Mucosa of gallbladder (tissue), 1 donor: ENCODE results near the gene RYR2. TPM values are rescaled to one million over a fixed set of nuclear protein-coding genes. Genes with fewer than 3 reads are reported as not detected.
"Not testable (repeated sequence)": the region's sequence is repeated elsewhere in the genome, so short reads cannot be mapped to it uniquely, and the experiment has no call there.

Experiments used
- DNase-seq: peaks from one replicate; pipeline ENCODE4 v3.0.0-alpha.2; 2020; ENCODE audit warnings: low spot score
- total RNA-seq: library from RNA; stranded (reverse); gene quantifications from one replicate; pipeline ENCODE4 v1.2.1, GENCODE V29; 2021
- donor health status: DM: no; HTN: no; CAD: no.

Gene RYR2
- total RNA-seq, 1 donor from 2014 or later, result 7.5 TPM

- DNase-seq, result no peak
Observed at GRCh38 chr1:237565236-237565635, 523.3 kb downstream of the RYR2 start.

DNA sequence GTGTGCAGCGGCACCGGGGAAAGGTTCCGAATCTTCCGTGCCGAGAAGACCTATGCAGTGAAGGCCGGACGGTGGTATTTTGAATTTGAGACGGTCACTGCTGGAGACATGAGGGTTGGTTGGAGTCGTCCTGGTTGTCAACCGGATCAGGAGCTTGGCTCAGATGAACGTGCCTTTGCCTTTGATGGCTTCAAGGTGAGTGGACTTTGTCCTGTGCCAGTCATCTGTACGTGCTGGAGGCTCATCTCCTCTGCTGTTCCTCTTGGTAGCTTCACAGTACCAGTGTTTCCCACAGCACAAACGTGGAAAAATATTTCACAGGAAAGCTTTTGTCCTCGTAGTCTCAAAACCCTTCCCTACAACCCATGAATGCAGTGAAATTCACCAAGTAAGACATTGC, 524.6 kb downstream of the RYR2 start:
- DNase-seq, result no peak

- DNase-seq, result no peak
Observed at GRCh38 chr1:237568955-237569354, 527.0 kb downstream of the RYR2 start.

GRCh38 chr1:237570530-237570929, 528.5 kb downstream of the RYR2 start:
- DNase-seq, result no peak

GRCh38 chr1:237574536-237574935, 532.6 kb downstream of the RYR2 start:
- DNase-seq, result no peak

DNA sequence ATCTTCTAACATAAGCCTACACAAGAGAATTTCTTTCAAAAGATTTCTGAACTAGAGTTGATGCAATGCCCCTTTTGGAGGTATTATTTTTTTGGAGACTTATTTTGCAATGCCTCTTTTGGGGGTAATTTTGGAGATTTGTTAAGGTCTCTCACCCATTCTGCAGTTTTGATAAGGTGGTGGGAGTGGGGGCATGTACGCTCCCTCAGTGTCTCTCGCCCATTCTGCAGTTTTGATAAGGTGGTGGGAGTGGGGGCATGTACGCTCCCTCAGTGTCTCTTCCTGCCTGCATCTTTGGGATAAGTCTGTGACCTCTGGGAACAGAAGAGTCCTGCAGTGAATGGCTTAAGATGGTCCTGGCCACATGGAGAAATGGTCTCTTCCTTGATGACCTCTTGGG, 536.6 kb downstream of the RYR2 start:
- no peak for DNase-seq

- no peak for DNase-seq
Observed at GRCh38 chr1:237580726-237581125, 538.7 kb downstream of the RYR2 start.

GRCh38 chr1:237583270-237583669, 541.3 kb downstream of the RYR2 start:
- DNase-seq, result no peak

GRCh38 chr1:237583756-237584155, 541.8 kb downstream of the RYR2 start:
- DNase-seq, result no peak

GRCh38 chr1:237590386-237590785, 548.4 kb downstream of the RYR2 start:
- DNase-seq, result no peak

GRCh38 chr1:237591353-237591752, 549.4 kb downstream of the RYR2 start:
- DNase-seq, result no peak

GRCh38 chr1:237603036-237603568, 561.1 kb downstream of the RYR2 start:
- not testable (repeated sequence) for DNase-seq

- DNase-seq, result no peak
Observed at GRCh38 chr1:237608433-237608832, 566.4 kb downstream of the RYR2 start.

DNA sequence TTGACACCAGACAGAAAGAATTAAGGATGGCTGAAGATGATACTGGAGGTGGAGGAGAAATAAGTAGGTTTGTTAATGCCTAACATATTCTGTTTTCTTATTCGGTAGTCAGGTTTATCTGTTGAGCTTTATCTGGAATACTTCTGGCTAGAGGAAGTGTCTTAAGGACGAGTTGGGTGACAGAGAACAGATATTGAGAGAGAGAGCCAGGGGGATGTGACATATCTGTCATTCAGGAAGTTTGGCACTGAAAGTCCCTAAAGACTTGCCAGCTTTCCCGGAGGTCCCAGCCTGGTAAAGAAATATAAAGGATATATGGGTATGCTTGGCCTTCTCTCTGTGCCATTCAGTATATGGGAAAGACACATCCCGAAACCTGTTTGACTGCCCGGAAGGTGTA, 568.2 kb downstream of the RYR2 start:
- DNase-seq, result no peak

GRCh38 chr1:237613984-237614383, 572.0 kb downstream of the RYR2 start:
- DNase-seq, result no peak

DNA sequence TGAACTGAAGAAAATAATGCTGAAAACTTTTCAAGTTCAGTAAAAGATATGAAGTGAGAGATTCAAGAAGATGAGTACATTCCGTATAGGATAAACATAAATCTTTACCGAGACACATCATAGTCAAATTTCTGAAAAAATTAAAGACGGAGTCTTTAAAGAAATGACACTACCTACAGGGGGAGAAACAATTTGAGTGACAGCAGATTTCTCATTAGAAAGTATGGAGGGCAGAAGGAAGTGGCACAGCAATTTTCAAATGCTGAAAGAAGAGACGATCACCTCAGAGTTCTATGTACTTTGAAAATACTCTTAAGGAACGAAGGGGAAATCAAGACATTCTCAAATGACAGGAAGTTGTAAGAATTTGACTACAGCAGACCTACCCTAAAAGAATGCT, 577.6 kb downstream of the RYR2 start:
- DNase-seq, result no peak

- DNase-seq, result no peak
Observed at GRCh38 chr1:237634922-237635321, 592.9 kb downstream of the RYR2 start.

DNA sequence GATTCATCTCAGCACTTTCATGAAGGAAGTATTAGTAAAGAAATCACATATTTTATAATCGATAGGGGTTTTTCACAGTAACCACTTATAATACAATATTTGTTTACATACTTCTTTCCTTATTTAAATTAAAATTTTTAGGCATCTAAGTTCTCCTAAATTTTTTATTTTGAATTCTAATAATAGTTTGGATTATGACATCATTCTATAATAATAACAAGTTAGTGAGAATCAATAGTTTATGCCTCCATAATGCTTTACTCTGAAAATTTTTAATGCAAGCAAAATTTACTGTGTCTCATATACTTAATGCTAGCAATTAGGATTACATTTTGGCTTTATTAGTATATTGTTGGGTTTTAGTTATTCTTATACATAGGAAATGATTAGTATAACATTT, 596.6 kb downstream of the RYR2 start:
- DNase-seq, result no peak

DNA sequence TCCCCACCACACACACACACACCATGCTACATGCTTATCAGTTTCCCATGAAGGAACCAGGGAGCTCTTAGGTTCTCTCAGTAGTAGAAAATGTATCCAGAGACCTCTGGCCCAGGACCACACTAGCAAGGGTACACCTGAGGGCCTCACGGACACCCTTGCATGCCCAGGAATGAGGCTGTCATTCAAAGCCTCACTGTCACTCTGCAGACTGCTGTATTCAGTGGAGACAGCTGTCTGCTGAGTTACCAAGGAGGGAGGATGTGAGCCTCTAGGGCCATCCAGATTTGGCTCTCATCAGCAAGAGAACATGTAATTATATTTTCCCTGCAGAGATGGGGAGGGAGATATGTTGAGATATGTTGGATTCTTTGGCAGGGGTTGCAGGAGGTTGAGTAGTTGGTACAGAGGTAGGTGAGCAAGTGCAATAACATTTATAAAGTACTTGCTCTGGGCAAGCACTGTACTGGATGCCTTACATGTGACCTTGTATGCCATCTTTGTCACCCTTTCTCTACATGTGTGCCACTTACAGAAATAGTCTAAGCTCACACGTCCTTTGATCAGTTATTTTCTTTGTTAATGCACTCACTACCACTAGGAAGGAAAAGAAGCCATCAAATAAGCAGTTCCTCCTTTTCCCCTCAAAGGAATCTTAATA, 598.2 kb downstream of the RYR2 start:
- no peak for DNase-seq

DNA sequence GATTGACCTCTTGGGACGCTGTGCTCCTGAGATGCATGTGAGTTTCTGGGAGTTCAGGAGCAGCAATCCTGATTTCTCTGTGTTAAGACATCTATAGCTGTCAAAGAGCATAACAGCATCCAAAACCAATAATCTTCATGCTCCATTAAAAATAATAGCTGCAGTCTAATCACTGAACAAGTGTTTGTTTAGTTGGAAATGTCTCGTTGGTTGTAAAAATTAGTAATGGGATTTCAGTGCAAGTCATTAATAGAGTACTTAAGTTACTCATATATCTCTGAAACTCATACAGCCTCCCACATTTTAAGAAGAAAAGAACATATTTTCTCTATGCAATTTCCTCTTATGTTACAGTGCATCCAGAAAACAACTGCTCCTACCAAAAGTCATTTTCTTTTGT, 599.0 kb downstream of the RYR2 start:
- no peak for DNase-seq

- no peak for DNase-seq
Observed at GRCh38 chr1:237650809-237651208, 608.8 kb downstream of the RYR2 start.

- DNase-seq, result no peak
Observed at GRCh38 chr1:237655778-237656177, 613.8 kb downstream of the RYR2 start.

DNA sequence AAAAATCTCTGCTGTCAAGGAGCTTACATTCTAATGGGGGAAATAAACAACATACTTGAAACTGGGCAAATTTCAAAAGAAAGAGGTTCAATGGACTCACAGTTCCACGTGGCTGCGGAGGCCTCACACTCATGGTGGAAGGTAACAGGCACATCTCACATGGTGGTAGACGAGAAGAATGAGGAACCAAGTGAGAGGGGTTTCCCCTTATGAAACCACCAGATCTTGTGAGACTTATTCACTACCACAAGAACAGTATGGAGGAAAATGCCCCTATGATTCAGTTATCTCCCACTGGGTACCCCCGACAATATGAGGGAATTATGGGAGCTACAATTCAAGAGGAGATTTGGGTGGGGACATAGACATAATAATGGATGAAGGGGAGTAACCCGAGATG, 622.4 kb downstream of the RYR2 start:
- DNase-seq, result no peak

DNA sequence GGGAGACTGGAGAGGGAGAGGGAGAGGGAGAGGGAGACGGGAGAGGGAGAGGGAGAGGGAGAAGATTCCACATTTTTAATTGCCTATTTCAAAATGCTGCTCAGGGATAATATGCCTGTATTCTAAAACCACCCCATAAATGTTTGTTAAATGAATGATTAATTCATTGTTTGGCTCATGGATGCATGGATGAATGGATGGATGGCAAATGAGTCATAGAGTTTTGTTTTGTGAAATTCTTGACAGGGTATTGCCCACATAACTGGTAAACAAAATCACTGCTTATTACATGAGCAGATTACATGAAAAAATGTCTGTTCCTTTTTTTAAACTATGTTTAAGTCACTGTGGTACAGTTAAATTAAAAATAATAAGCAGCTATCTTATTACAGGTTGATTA, 628.3 kb downstream of the RYR2 start:
- no peak for DNase-seq
